Calu3 (cell line): ENCODE measurements around the gene RAB10. TPM values are rescaled to one million over a fixed set of nuclear protein-coding genes. Genes with fewer than 3 reads are reported as not detected.
A peak's percentile ranks its signal among the peaks of the same experiment; 100 is the strongest.
"Not testable (repeated sequence)": the region's sequence is repeated elsewhere in the genome, so short reads cannot be mapped to it uniquely, and the experiment has no call there.

ENCODE experiments used
- BruUV-seq: library from RNA; stranded (reverse); fragments of 400-500 nt; replicated peaks from 2 replicates; lab custom pipeline; 2021; lab: Mats Ljungman, UMichigan
- CTCF ChIA-PET: fragments of 300-600 bp; sonication (Branson Sonifier 250); formaldehyde crosslinking; loops from one replicate; lab custom pipeline; 2022; ENCODE audit warnings: antibody characterized with exemption; lab: Charles Lee
- DNase-seq: peaks from one replicate; pipeline ENCODE4 v3.0.0; 2022
- H3K27ac Mint-ChIP-seq: one replicate; pipeline ENCODE4 v1.8.0; 2022; ENCODE audit warnings: mixed read lengths; ENCODE audit not compliant: unreplicated experiment
- H3K27me3 Mint-ChIP-seq: one replicate; pipeline ENCODE4 v1.8.0; 2022; ENCODE audit warnings: mixed read lengths; ENCODE audit not compliant: unreplicated experiment
- H3K36me3 Mint-ChIP-seq: one replicate; pipeline ENCODE4 v1.8.0; 2022; ENCODE audit warnings: mild to moderate bottlenecking, moderate library complexity, mixed read lengths; ENCODE audit not compliant: insufficient read depth, unreplicated experiment
- H3K4me1 Mint-ChIP-seq: one replicate; pipeline ENCODE4 v1.8.0; 2022; ENCODE audit warnings: mild to moderate bottlenecking, low read depth, mixed read lengths; ENCODE audit not compliant: unreplicated experiment
- H3K4me3 Mint-ChIP-seq: one replicate; pipeline ENCODE4 v1.8.0; 2022; ENCODE audit warnings: mild to moderate bottlenecking, low read depth, moderate library complexity, mixed read lengths; ENCODE audit not compliant: unreplicated experiment
- H3K9me3 Mint-ChIP-seq: one replicate; pipeline ENCODE4 v1.8.0; 2022; ENCODE audit warnings: low read depth, mixed read lengths; ENCODE audit not compliant: unreplicated experiment
- intact Hi-C: fragments of 100-400 bp; cut with micrococcal nuclease; formaldehyde crosslinking; loops from one replicate; pipeline ENCODE4 v1.10.0; 2022; ENCODE audit not compliant: unreplicated experiment
- total RNA-seq: library from RNA; stranded (reverse); gene quantifications from 2 replicates; pipeline ENCODE4 v1.2.3, GENCODE V29; 2022
- TF ChIP-seq, protein P1 (sequence below): fragments of 200-600 bp; IDR thresholded peaks from one replicate; pipeline ENCODE4 v1.8.0; 2022; ENCODE audit warnings: antibody characterized with exemption; ENCODE audit not compliant: unreplicated experiment

Gene RAB10
- total RNA-seq, 1 experiment from 2014 or later: 149 TPM

DNA sequence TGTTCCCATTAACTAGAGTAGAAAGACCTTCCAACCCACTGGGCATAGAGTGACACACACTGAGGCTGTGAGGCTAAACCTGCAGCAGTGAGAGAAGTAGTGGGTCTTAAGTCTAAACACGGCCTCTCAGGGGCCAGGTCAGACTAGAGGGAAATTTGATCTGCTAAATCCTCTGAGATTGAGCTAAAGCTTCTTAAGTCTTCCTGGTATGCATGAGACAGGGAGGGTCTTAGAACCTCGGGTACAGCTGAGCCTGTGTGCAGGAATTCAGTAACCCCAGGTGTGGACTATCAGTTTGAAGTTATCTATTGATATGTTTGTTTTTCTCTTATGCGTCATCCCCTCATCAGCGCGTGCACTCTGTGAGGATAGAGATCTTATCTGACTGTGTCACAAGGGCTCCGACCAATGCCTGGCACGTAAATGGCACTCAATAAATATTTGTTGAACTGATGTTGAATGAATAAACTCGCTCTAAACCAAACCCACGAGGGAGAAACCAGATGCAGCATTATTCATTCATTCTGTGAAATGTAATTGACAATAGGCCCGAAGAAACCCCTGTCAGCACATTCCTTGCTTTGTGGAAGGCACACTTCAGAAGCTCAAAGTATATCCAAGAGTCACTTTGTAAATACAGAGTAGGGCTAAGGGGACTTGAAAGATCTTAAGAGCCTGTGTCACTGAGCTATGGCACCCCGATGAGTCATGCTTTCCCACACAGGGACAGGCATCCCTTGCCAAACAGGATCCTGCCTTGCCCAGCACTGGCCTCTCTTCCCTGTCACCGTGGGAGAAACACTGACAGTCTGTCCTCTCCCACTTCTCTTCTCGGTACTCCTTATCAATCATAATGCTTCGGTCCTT is 21.7 kb upstream of the RAB10 start:
- CTCF ChIA-PET: interaction anchor here (0.5 to 2.4 kb wide), 7 partner anchors 9 to 486 kb away, joined by 3 to 19 read pairs (median 7); partner anchors contain the start of gene RAB10
- no TSS peak for BruUV-seq
- peaks cover 17% of the 10 kb centered on the region for H3K36me3 Mint-ChIP-seq
- DNase-seq: peak; percentile 82
- TF ChIP-seq, protein P1, sequence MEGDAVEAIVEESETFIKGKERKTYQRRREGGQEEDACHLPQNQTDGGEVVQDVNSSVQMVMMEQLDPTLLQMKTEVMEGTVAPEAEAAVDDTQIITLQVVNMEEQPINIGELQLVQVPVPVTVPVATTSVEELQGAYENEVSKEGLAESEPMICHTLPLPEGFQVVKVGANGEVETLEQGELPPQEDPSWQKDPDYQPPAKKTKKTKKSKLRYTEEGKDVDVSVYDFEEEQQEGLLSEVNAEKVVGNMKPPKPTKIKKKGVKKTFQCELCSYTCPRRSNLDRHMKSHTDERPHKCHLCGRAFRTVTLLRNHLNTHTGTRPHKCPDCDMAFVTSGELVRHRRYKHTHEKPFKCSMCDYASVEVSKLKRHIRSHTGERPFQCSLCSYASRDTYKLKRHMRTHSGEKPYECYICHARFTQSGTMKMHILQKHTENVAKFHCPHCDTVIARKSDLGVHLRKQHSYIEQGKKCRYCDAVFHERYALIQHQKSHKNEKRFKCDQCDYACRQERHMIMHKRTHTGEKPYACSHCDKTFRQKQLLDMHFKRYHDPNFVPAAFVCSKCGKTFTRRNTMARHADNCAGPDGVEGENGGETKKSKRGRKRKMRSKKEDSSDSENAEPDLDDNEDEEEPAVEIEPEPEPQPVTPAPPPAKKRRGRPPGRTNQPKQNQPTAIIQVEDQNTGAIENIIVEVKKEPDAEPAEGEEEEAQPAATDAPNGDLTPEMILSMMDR: no peak
- intact Hi-C loops: no loop called here
- no peaks in the 10 kb centered on the region for H3K27me3 Mint-ChIP-seq
- peak overlapping the region; percentile 91 for H3K27ac Mint-ChIP-seq
- no peaks in the 10 kb centered on the region for H3K9me3 Mint-ChIP-seq
- peak overlapping the region; percentile 57 for H3K4me3 Mint-ChIP-seq
- peaks cover 54% of the 10 kb centered on the region for H3K4me1 Mint-ChIP-seq

DNA sequence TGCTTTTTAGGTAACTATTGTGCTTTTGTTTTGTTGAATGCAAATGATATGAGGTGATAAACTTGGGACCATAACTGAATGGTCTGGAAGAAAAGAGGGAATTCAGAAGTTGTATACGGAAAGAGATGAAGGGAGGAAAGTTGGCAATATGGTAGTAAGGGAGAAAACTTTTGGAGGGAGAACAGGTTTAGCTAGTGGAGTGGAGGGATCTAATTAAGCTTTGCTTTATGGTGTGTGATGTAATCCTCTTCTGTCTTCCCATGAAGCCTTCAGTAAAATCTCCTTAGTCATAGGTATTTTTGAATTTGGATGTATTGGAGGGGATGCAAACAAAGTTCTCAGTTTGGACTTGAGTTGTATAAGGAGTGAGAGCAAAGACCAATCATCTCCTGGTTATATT is 20.2 kb upstream of the RAB10 start:
- intact Hi-C loops: no loop called here
- CTCF ChIA-PET: interaction anchor here (0.6 to 2.4 kb wide), 2 partner anchors 20 to 55 kb away, joined by 3 to 19 read pairs; partner anchors contain the start of gene RAB10
- H3K27ac Mint-ChIP-seq: peak overlapping the region; percentile 15
- H3K4me1 Mint-ChIP-seq: peaks cover 63% of the 10 kb centered on the region
- no peak for DNase-seq
- H3K4me3 Mint-ChIP-seq: no peak overlapping the region
- no TSS peak for BruUV-seq
- H3K27me3 Mint-ChIP-seq: no peaks in the 10 kb centered on the region
- H3K36me3 Mint-ChIP-seq: peaks cover 23% of the 10 kb centered on the region
- H3K9me3 Mint-ChIP-seq: no peaks in the 10 kb centered on the region
- TF ChIP-seq, protein P1: no peak

DNA sequence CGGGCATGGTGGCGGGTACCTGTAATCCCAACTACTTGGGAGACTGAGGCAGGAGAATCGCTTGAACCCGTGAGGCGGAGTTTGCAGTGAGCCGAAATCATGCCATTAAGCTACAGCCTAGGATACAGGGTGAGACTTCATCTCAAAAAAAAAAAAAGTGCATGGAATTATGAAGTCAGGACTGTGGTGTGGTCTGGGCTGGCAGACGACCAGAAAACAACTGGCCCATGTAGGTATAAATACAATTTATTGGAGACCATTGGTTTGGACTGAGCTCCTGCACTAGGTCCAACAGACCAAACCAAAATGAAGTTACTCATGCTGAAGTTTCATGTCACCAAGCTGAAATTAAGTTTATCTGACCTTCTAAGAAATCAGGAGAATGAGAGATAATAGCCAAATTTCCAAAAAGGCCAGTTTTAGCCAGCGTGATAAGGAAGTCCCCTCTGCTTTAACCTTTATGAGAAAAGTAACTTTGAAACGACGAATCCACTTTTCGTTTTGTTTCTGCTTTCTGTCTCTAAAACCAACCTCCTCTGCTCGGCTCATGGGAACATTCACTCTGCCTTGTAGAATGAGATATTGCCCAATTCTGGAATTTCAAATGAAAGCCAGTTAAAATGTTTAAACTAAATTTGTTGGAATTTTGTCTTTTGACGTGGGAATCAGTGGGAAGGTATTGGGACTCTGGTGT is 17.7 kb upstream of the RAB10 start:
- Mint-ChIP-seq H3K36me3 (peaks cover 23% of the 10 kb centered on the region), H3K27ac (no peak overlapping the region), H3K27me3 (no peaks in the 10 kb centered on the region), H3K4me3 (no peak overlapping the region), H3K9me3 (no peaks in the 10 kb centered on the region), H3K4me1 (peaks cover 55% of the 10 kb centered on the region)
- no TSS peak for BruUV-seq
- intact Hi-C loops: no loop called here
- CTCF ChIA-PET: interaction anchor here (0.7 to 1.1 kb wide), 2 partner anchors 18 to 176 kb away, joined by 4 read pairs; partner anchors contain the start of gene RAB10
- TF ChIP-seq, protein P1: no peak
- no peak for DNase-seq

DNA sequence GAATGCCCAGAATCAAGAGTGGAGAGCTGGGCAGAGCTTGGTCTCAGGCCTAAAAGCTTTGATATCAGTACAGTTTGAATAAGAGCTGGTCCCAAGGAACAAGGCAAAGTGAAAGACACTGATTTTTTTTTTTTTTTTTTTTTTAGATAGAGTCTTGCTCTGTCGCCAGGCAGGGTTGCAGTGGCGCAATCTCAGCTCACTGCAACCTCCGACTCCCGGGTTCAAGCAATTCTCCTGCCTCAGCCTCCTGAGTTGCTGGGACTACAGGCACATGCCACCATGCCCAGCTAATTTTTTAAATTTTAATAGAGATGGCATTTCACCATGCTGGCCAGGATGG is 17.2 kb upstream of the RAB10 start:
- H3K27me3 Mint-ChIP-seq, H3K4me3 Mint-ChIP-seq, BruUV-seq, intact Hi-C loops, H3K9me3 Mint-ChIP-seq, DNase-seq, H3K27ac Mint-ChIP-seq: not testable (repeated sequence)
- Mint-ChIP-seq H3K36me3 (peaks cover 21% of the 10 kb centered on the region), H3K4me1 (peaks cover 50% of the 10 kb centered on the region)
- CTCF ChIA-PET: interaction anchor here (0.7 to 1.1 kb wide), 3 partner anchors 17 to 1142 kb away, joined by 3 to 4 read pairs (median 4); partner anchors contain the start of gene RAB10
